Right atrium auricular region (tissue), 2 donors: ENCODE results near the gene ABO. TPM values are rescaled to one million over a fixed set of nuclear protein-coding genes. Genes with fewer than 3 reads are reported as not detected.
"Not testable (repeated sequence)": the region's sequence is repeated elsewhere in the genome, so short reads cannot be mapped to it uniquely, and the experiment has no call there.

ENCODE experiments used
- DNase-seq: peaks from one replicate; pipeline ENCODE4 v3.0.0-alpha.2; 2019; ENCODE audit warnings: low spot score
- H3K27ac ChIP-seq, 2 donors: fragments of 200-600 bp; sonication (generic); 1 replicate in 1 of 2; 2 replicates in 1 of 2; pipeline ENCODE4 v1.5.1; 2016 to 2019
- H3K27me3 ChIP-seq, 2 donors: fragments of 200-600 bp; sonication (generic); one replicate each; pipeline versions ENCODE4 v1.5.1 to v1.6.0; 2017 to 2019
- H3K36me3 ChIP-seq: fragments of 200-600 bp; sonication (generic); one replicate; pipeline ENCODE4 v1.5.1; 2016
- H3K4me1 ChIP-seq, 2 donors: fragments of 200-600 bp; sonication (generic); one replicate each; pipeline versions ENCODE4 v1.5.1 to v1.6.0; 2017 to 2019
- H3K4me3 ChIP-seq, 2 donors: fragments of 200-600 bp; sonication (generic); 1 replicate in 1 of 2; 2 replicates in 1 of 2; pipeline ENCODE4 v1.5.1; 2017 to 2019; ENCODE audit warnings: mild to moderate bottlenecking in 1 of 2, moderate library complexity in 1 of 2
- H3K9me3 ChIP-seq, 2 donors: fragments of 200-600 bp; sonication (generic); one replicate each; pipeline ENCODE4 v1.5.1; 2019
- CTCF ChIP-seq, 2 donors: fragments of 200-600 bp; sonication (generic); IDR thresholded peaks; one replicate each; pipeline ENCODE4 v1.5.1; 2019; ENCODE audit warnings: antibody characterized with exemption in 2 of 2
- total RNA-seq, 2 donors: library from RNA; depleted of rRNA; stranded (reverse); fragments of >200 nt; gene quantifications; one replicate each; pipeline ENCODE4 v1.1.0, GENCODE V29; 2016

ABO gene
- total RNA-seq, 2 donors from 2014 or later, result 1.1 to 2.5 TPM

DNA sequence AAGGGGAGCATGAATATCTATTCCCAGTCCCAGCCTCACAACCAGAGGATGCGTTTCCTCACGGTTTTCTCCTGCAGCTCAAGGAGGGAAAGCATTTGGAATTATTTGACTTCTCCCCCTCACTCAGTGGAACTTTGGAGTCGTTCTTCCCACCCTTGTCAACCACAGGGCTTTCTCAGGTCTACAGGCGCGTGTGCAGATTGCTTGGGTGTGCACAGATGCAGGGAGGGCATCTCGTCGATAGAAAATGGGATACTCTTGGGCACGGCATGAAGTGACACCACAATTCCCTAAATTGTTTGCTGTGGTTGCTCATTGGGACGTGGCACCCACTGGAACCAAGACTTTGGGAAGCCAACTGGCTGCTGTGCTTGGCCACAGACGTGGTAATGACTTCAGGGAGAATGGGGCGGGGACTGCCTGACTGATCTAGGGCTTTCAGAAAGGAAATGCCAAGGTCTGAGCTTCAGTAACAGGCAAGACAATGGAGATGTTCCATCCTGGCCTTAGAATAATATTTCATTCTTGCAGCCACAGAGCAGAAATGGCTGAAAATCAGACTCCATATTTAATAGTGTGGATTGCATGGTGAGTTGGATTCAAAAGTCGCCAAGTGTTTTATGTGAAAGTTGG is 53.7 kb downstream of the ABO start:
- no peak for DNase-seq
- Histone ChIP-seq H3K36me3 (no peaks in the 10 kb centered on the region), H3K4me3 (no peak overlapping the region), H3K27ac (no peak overlapping the region), H3K27me3 (no peaks in the 10 kb centered on the region), H3K9me3 (no peaks in the 10 kb centered on the region), H3K4me1 (no peaks in the 10 kb centered on the region)
- no peak for TF ChIP-seq CTCF (IDR thresholded peaks at IDR 0.05)

DNA sequence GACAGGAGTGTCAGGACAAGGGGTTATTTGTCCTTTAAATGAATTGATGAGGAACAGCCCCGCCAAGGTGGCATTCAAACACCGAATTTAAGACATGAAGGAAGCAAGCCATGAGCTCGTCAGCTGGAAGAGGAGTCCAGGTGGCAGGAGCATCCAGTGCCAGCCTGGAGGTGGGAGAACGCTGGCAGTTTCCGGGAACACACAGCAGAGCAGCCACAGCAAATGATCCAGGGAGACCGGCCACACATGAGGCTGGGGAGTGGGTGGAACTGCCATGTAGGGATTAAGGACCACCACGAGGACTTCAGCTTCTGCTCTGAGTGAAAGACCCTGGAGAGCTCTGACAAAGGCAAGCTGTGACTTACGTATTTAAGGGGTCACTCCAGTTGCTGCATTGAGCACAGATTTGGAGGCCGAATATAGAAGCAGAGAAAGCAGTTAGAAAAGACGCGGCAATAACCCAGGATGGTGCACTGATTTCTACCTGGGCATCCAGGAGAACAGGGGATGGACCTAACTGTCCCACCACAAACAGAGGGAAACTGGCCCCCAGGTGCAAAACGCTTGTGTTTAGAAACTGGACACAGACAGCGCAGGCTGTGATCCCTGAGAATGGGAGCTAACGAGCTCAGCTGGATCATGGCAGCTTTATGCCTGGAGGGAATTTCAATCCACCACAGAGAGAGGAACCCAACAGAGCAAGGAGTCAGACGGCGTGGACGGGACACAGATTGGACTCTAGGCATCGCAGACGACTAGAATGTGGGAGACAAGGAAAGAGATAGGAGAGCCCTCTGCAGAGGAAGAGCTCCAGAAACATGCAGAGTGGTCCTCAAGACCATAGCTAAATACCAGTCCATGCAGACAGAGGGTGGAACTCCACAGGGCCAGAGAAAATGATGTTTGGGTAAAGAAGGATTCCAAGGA is 56.7 kb downstream of the ABO start:
- not testable (repeated sequence) for H3K9me3 ChIP-seq, H3K27ac ChIP-seq, DNase-seq, H3K36me3 ChIP-seq, H3K4me3 ChIP-seq, H3K4me1 ChIP-seq, H3K27me3 ChIP-seq

DNA sequence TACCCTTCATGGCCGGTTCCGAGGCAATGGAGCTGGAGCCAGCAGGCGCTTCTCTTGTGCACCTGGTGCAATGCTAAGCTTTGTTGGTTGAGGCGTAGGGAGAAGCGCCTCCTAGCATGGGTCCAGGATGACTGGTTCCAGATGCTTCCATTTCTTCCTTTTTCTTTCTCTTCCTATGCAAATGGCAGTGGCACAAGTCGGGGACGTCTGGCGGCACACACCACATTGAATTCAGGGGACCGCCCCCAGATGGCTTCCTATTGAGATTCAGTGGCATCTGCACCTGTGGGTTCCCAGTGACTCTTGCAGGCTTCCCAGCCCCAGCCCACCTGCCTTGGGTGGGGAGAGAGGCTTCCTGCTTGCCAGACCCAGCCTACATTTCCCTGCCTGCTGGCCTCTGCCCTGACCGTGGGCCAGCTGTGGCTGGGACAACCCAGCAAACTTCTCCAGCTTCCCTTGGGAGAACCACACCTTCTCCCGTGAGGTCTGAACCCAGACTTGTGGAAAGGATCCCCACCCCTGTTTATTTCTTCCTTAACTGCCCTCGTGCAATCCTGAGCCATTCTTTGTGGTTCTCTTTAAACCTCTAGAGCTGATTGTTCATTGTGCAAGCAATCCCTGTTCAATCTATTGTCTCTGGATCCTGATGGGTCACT is 57.5 kb downstream of the ABO start:
- H3K4me3 ChIP-seq, DNase-seq, H3K27me3 ChIP-seq, H3K9me3 ChIP-seq, H3K4me1 ChIP-seq, H3K27ac ChIP-seq, H3K36me3 ChIP-seq: not testable (repeated sequence)

DNA sequence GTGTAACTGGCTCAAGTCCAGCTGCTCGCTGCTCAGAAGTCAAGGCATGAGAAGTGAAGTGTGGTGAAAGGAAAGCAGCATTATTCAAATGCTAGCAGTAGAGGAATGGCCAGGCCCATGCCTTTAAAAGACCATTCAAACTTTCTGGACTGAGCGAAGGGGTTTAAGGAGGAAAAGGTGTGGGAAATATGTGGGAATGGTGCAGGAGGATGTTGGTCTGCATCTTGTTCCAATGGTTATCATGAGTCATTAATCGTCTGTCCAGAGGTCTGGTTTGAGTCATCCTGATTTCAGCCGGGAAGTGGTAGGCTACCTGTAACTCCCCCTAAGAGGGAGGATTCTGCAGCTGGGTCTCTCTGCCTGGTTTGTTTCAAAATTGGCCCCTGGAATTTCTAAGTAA is 60.7 kb downstream of the ABO start:
- not testable (repeated sequence) for DNase-seq, H3K36me3 ChIP-seq, H3K4me1 ChIP-seq, H3K4me3 ChIP-seq, H3K27ac ChIP-seq, H3K27me3 ChIP-seq
- peaks cover 0 to 13% of the 10 kb centered on the region in 2 donors for H3K9me3 ChIP-seq

DNA sequence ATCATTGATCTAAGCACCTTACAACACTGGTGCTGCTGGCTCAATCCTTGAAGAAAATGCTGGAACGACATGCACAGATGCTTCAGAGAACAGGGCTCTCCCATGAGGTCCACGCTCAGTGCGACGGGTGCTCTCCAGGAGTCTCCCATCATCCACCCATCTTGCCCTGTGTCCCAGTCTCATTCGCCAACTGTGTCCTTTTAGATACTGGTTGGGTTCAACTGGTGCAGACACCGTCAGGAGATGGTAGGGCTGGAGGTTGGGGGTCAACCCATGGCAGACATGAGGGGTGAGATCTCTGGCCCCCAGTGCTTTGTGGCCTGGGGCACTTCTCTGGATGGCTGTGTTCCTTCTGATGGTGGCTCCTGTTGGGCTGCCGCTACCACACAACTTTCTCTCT is 64.4 kb downstream of the ABO start:
- H3K27ac ChIP-seq, result no peak overlapping the region
- no peaks in the 10 kb centered on the region for H3K4me1 ChIP-seq
- H3K4me3 ChIP-seq, result no peak overlapping the region
- peaks cover 0 to 12% of the 10 kb centered on the region in 2 donors for H3K9me3 ChIP-seq
- no peaks in the 10 kb centered on the region for H3K36me3 ChIP-seq
- no peaks in the 10 kb centered on the region for H3K27me3 ChIP-seq
- no peak for TF ChIP-seq CTCF (IDR thresholded peaks at IDR 0.05)
- no peak for DNase-seq

DNA sequence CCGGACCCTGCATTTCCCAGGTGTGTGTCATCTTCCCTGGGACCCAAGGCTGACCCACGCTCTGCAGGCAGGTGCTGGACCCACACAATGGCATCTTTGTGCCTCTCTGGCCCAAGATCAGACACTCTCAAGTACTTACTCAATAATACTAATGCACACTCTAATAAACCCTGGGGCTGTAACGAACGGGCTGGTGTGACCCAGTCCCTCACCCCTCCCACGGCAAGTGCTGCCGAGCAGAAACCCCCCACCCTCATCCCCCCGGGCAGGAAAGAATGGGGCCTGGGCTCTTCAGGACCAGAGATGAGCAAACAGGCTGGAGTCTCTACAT is 64.8 kb downstream of the ABO start:
- TF ChIP-seq CTCF (IDR thresholded peaks at IDR 0.05), result no peak

DNA sequence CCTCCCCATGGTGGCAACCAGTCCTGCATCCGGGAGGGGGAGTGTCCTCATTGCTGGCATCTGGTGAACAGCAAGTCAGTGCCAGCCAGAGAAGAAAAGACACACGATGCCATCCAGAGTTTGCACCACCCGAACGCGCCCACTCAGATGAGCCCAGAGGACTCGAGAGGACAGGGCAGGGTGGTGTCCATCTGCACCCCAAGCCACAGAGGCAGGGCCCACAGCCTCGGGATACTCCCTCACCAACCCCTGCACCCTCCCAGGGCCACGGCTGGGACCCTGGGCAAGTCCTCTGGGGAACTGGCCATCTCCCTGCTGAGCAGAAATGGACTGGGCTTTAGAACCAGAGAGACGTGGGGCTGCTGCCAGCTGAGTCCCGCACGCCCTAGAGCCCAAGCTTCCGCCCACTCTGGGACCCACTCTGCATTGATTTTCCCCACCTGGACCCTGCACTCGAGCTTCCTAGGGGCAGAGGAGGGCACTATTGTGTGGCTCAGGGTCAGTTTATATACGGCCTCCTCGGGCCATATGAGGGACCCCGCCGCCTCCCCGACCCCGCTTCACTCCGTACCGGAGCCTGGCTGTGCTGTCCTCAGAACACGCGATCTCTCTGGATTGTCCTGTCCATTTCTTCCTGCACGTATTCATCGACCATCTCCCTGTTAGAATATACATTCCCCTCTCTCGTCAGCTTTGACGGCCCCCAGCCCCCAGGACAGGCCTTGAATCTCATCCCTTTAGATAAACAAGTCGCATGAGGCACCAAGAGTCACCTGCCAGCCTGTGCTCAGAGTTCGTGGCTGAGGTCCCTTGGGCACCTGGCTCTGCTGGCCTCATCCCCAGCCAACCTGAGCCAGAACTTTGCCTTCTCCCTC is 65.4 kb downstream of the ABO start:
- H3K4me3 ChIP-seq, H3K27ac ChIP-seq, H3K9me3 ChIP-seq, H3K36me3 ChIP-seq, H3K4me1 ChIP-seq, H3K27me3 ChIP-seq, DNase-seq: not testable (repeated sequence)

More for the DNA sequence above, 64.8 kb downstream of the ABO start:
- H3K27ac ChIP-seq, result no peak overlapping the region
- no peak for DNase-seq
- H3K4me1 ChIP-seq, result no peaks in the 10 kb centered on the region
- no peak overlapping the region for H3K4me3 ChIP-seq
- no peaks in the 10 kb centered on the region for H3K36me3 ChIP-seq
- peaks cover 0 to 8% of the 10 kb centered on the region in 2 donors for H3K9me3 ChIP-seq
- no peaks in the 10 kb centered on the region for H3K27me3 ChIP-seq

DNA sequence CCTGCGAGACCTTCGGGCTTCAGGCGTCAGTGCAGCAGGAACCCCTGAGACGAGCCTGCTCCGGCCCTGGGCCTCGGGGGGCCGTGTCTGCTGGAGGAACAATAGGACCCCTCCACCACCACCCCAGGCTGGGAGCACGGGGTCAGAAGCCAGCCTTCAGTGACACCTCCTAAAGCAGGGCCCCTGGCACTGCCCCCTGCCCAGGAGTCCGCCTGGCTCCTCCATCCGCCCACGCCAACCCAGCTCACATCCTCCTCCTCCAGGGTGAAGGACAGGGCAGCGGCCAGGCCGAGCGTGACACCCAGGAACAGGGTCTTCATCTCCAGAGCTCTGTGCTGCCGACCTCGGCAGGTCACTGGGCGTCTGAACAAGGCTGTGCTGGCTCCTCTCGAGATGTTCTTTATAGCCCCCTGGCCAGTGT is 66.1 kb downstream of the ABO start, which contains the start of gene OBP2B:
Gene OBP2B (minus strand): TSS at position 371 of the 421 bp plus-strand sequence. CDS start 51 bp downstream, at position 320.
- not testable (repeated sequence) for H3K4me1 ChIP-seq, H3K27me3 ChIP-seq, H3K27ac ChIP-seq, H3K9me3 ChIP-seq, H3K4me3 ChIP-seq, H3K36me3 ChIP-seq, DNase-seq

- H3K4me3 ChIP-seq, H3K27ac ChIP-seq, H3K4me1 ChIP-seq, DNase-seq, H3K36me3 ChIP-seq, H3K27me3 ChIP-seq, H3K9me3 ChIP-seq: not testable (repeated sequence)
These were observed 66.7 kb downstream of the ABO start for GRCh38 chr9:133208171-133208879.
